ELR (cell line): ENCODE data around the gene GARIN5A.

Experiments
- DNase-seq: peaks from one replicate; pipeline ENCODE4 v3.0.0-alpha.2; 2015; ENCODE audit warnings: low read depth

GARIN5A gene

DNA sequence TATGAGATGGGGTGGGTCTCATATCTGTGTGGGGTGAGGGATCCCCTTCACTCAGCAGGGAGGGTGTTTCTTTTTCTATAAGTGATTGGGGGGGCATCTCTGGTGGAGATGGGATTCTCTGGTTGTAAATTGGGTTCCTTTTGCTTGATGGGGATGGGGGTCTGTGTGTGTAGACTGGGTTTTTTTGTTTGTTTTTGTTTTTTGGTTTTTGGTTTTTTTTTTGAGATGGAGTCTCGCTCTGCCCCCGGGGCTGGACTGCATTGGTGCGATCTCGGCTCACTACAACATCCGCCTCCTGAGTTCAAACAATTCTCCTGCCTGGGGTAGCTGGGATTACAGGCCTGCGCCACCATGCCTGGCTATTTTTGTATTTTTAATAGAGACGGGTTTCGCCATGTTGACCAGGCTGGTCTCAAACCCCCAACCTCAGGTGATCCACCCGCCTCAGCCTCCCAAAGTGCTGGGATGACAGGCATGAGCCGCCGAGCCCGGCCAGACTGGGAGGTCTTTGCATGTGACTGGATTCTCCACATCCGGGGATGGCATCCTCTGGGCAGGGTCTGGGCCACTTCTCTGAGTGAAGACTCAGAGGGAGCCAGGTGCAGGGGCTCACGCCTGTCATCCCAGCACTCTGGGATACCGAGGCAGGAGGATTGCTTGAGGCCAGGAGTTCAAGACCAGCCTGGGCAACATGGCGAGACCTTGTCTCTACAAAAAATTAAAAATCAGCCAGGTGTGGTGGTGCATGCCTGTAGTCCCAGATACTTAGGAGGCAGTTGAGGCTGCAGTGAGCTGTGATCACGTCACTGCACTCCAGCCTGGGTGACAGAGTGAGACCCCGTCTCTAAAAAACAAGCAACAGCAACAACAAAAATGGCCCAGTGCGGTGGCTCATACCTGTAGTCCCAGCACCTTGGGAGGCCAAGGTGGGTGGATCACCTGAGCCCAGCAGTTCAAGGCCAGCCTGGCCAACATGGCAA lies 43.2 kb downstream of the GARIN5A start:
- no peak for DNase-seq

- DNase-seq = no peak
These were observed 44.2 kb downstream of the GARIN5A start, which contains the start of gene MYBPC2 for GRCh38 chr19:50432221-50433028. MYBPC2 (plus strand) TSS chr19:50432892; CDS start chr19:50432954, 62 bp downstream.

DNA sequence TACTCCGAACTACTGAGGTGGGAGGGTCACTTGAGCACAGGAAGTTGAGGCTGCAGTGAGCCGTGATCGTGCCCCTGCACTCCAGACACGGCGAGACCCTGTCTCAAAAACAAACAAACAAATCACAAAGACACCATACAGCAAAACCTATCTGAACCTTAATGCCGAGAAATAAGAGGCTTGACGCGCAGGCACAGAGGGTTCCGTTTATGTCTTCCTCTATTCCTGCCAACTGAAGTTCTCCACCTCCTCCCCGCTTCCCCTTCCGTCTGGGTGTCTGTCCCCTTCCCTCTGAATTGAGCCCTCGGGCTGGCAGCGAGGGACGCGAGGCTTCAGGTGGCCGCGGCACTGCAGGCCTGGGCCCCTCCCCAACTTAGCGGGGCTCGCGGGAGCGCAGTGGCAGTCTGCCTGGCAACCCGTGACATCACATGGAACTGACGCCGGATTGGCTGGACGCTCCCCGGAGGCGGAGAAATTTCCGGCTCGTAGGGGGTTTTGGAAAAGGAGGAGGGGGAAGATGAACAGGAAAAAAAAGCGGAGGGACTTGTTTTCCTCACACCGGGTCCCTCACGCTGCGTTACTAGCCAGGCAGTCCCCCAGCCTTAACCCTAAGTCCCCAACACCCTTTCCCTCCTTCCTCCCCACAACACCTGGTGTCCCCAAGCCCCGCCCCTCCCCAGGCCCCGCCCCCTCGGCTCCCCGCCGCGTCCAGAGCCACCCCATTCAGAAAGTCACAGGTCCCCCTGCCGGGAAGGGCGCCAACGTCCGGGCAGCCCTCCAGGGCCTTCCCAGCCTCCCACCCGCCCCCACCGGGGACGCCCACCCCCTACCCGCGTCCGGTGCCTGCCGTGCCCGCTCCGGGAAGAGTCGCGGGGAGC lies 45.1 kb downstream of the GARIN5A start:
- peak; percentile 65 for DNase-seq

- no peak for DNase-seq
These were observed 45.7 kb downstream of the GARIN5A start for GRCh38 chr19:50430888-50431342.

DNA sequence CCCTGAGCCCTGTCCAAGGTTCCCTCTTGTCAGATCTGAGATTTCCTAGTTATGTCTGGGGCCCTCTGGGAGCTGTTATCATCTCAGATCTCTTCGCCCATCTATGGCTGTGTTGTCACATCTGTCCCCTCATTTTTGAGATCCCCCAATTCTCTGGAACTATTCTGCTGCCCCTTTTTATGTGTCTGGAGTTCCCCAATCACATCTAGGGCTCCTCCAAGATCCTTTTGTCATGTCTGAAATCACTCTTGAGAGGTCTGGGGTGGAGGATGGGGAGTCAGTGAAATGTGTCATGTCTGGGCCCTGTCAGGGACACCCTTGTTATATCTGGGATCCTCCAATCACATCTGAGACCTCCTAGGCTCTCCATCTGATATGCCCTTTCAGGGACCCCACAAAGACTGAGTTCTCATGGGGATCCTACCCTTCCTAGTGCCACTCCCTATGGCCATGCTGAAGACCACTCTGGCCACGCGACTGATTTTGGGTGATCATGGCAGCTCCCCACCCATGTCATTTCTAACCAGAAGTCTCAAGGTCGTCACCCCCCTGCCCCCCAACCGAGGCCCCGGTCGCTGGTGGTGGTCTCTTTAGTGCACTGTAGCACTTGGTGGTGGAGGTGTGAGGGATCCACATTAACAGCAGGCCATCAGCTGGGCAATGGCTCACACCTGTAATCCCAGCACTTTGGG lies 47.7 kb downstream of the GARIN5A start:
- no peak for DNase-seq

GRCh38 chr19:50427997-50428425 lies 48.6 kb downstream of the GARIN5A start:
- DNase-seq = peak; percentile 34

- DNase-seq = no peak
These were observed 49.2 kb downstream of the GARIN5A start for GRCh38 chr19:50427318-50427925.

DNA sequence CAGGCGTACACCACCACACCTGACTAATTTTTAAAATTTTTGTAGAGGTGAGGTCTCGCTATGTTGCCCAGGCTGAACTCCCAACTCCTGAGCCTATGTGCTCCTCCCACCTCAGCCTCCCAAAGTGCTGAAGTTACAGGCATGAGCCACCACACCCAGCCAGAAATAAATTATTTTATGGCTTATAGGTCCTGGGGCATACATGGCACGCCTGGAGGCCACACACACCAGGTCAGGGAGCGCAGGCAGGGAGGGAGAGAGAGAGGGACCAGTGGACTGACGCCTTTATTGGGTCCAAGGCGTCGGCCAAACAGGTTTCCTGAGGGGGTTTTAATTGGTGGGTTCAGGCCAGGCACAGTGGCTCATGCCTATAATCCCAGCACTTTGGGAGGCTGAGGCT lies 51.1 kb downstream of the GARIN5A start:
- DNase-seq = no peak

GRCh38 chr19:50423279-50424113 lies 53.2 kb downstream of the GARIN5A start:
- DNase-seq = no peak

GRCh38 chr19:50422397-50423278 lies 54.0 kb downstream of the GARIN5A start:
- no peak for DNase-seq

GRCh38 chr19:50420808-50421207 lies 55.8 kb downstream of the GARIN5A start:
- no peak for DNase-seq

DNA sequence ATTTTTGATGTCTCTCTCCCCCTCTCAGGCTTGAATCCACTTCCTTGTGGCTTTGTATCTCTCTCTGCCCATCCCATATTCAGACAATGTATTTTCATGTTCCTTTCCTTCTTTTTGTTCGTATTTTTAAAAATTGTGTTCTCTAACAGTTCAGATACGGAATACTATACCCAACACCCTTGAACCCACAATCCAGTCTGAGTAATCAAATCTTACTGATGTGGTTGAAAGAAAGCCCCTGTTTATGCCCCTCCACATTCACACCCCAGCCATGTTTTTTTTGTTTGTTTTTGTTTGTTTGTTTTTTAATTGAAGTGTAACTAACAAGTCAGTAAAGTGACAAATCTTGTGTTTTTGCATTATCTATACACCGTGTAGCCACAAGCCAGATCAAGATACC lies 56.5 kb downstream of the GARIN5A start:
- no peak for DNase-seq

DNA sequence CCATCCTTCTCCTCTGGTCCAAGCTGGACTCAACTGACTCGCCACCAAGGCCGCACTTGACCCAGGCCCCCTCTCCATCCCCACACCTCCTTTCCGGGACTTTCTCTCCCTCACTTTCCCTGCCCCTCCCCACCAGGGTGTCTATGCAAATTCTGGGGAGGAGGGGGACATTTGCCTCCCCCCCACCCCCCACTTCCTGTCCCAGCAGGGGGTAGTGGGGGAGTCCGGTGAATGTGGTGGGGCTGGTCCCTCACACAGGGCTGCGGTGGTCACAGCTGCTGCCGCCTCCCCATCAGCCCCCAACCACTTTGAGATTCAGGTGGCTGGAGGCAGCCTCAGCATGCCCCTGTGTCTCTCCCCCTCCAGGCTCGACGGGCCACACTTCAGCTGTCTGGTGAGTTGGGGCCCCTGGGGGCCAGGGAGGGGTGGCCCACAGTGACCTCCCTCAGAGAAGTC lies 57.0 kb downstream of the GARIN5A start:
- no peak for DNase-seq

DNA sequence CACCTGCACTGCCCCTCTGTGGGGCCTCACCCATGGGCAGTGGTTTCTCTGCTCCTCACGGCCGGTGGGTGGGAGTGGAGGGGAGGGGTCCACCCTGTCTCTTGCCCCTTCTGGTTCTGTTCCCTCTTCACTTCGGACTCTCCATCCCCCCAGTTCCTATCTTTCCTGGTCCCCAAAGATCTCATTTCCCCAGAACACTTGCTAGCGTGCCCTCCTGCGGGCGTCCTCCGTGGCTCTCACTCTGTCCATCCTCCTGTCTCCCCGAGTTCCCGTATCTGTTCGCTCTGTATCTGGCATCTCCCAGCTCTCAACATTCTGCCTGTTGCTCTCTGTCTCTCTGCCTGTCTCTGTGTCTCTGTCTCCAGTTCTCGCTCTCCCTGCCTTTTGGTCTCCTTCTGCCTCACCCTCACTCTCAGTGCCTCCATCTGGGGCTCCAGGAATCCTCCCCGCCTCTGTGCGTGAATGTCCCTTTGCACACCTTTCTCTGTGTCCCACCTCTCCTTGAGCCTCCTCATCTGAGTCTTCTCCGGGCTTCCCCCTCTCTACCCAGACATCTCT lies 57.5 kb downstream of the GARIN5A start:
- no peak for DNase-seq

- DNase-seq = no peak
These were observed 58.2 kb downstream of the GARIN5A start, which contains the start of gene SPIB for GRCh38 chr19:50418176-50419021. SPIB (plus strand) TSS chr19:50418938; CDS start chr19:50418963, 25 bp downstream.

GRCh38 chr19:50417111-50418081 lies 59.3 kb downstream of the GARIN5A start:
- DNase-seq = no peak
